Stimulated activated CD4-positive, alpha-beta T cell treated with anti-CD3 and anti-CD28 coated beads, Interleukin-15, amount 100 ng/mL, for 1 hour (primary cell): Measurements from ENCODE around the gene LTO1.

Experiments
- DNase-seq, 2 donors: peaks; one replicate each; pipeline ENCODE4 v3.0.0-alpha.2; 2020; ENCODE audit warnings: low read depth in 1 of 2, low spot score in 1 of 2

The LTO1 gene

DNA sequence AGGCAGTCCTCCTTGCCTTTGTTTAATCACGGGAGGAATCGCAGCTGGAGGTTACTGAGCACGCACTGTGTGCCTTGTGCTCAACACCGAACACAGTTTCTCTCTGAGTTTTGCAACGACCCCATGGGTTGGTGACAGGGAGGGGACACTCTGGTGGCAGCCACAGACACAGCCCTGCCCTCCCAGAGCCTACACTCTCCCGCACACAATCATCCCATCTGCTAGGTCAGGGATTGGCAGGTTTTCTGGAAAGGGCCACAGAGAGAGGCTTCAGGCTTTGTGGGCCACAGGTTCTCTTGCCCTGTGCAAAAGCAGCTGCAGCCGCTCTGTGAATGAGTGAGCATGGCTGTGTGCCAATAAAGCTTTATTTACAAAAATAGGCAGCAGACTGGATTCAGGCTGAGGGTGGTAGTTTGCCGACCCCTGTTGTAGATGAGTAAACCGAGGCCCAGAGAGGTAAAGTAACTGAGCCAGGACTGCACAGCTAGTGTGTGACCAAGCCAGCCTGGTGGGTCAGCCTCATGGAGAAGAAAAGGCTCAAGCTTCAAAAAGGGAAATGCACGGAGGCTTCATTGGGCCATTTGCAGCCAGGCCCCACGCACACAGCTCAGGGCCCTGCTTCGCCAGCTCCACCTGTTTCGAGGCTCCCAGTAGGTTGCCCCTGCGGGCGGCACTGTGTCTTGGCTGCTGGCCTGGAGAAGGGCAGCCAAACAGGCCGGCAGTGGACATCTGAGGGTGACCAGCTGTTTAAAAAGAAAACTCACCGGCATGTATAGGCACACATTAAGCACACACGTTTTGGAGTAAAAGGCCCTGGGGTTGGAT, 16.3 kb downstream of the LTO1 start:
- no peak for DNase-seq

- DNase-seq, result no peak
Measured at GRCh38 chr11:69657911-69658625, 17.1 kb downstream of the LTO1 start.

GRCh38 chr11:69657456-69657910, 17.7 kb downstream of the LTO1 start:
- DNase-seq, result no peak

GRCh38 chr11:69656536-69657455, 18.4 kb downstream of the LTO1 start:
- no peak for DNase-seq

- DNase-seq, result no peak
Measured at GRCh38 chr11:69655479-69656428, 19.4 kb downstream of the LTO1 start.

- DNase-seq, result no peak
Measured at GRCh38 chr11:69654660-69655478, 20.3 kb downstream of the LTO1 start.

- DNase-seq, result no peak
Measured at GRCh38 chr11:69654001-69654659, 21.0 kb downstream of the LTO1 start.

DNA sequence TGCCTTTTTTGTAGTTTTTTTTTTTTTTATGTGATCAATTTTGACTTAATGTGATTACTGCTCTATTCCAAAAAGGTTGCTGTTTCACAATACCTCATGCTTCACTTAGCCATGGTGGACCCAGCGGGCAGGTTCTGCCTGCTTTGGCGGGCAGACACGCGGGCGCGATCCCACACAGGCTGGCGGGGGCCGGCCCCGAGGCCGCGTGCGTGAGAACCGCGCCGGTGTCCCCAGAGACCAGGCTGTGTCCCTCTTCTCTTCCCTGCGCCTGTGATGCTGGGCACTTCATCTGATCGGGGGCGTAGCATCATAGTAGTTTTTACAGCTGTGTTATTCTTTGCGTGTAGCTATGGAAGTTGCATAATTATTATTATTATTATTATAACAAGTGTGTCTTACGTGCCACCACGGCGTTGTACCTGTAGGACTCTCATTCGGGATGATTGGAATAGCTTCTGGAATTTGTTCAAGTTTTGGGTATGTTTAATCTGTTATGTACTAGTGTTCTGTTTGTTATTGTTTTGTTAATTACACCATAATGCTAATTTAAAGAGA, 21.7 kb downstream of the LTO1 start:
- DNase-seq, result no peak

DNA sequence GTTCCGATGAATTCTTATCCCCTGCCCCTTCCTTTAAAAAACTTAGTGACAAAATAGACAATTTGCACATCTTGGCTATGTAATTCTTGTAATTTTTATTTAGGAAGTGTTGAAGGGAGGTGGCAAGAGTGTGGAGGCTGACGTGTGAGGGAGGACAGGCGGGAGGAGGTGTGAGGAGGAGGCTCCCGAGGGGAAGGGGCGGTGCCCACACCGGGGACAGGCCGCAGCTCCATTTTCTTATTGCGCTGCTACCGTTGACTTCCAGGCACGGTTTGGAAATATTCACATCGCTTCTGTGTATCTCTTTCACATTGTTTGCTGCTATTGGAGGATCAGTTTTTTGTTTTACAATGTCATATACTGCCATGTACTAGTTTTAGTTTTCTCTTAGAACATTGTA, 22.2 kb downstream of the LTO1 start:
- no peak for DNase-seq

- DNase-seq, result no peak
Measured at GRCh38 chr11:69651834-69652620, 23.1 kb downstream of the LTO1 start.

GRCh38 chr11:69650832-69651344, 24.3 kb downstream of the LTO1 start:
- DNase-seq, result no peak

- DNase-seq, result no peak
Measured at GRCh38 chr11:69650081-69650831, 24.9 kb downstream of the LTO1 start.

DNA sequence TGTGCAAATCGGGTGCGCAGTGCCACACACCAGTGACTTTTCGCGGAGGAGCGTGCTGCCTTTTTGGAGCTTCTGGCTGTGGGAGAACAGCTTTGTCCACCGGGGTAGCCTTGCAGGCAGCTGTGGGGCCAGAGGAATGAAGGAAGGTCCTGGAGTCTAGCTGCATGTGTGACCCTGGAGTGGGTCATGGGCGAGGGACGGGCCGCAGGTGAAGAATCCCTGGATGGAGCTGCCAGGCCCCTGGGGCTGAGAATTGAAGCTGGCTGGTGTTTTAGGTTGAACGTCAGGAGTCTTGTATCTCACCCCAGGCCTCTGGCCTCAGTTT, 25.6 kb downstream of the LTO1 start:
- DNase-seq, result no peak

DNA sequence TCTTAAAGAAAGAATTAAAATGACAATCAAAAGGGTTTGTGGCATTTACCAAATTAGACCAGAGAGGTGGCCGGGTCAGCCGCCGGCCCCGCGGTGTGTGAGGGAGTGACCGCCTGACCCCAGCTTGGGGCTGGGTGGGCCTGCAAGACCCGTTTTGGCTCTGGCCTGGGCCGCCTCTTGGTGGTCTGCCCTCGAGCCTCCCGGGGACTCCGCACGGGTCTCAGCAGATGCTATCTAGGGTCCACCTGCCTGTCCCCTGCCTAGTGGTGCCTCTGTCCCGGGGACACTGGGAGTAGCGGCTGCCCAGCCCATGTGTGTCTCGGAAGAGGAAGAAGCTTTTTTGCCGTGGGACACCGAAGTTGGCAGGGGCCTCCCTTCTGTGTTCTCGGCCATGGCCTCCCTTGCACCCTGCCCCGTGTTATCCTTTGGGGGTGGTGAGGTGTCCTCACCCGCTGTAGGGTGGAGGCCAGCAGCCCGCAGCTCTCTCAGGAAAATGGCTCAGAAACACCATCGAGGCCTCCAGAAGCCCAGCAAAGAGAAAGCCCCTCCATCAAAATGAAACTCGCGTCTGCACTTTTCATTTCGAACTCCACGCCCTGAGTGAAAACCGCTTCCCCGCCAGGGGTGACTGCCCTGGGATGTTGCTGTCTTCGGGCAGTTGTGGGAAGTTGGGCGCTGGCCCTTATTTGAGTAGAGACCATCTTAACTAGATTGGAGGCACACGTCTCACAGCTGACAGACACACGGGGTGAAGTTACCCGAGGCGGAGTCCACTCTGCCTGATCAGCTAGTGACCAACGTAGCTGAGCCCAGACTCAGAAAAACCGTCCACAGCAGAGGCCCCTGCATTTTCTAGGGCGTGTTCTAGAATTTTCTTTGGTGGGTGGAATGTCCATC, 26.2 kb downstream of the LTO1 start:
- DNase-seq, result no peak

- no peak for DNase-seq
Measured at GRCh38 chr11:69647761-69648497, 27.2 kb downstream of the LTO1 start.
